NCI-H1092 treated with DMSO at 0.1 percent for 48 hours (cell line): ENCODE data around the gene ST6GALNAC3.
A peak's percentile ranks its signal among the peaks of the same experiment; 100 is the strongest.
"Not testable (repeated sequence)": the region's sequence is repeated elsewhere in the genome, so short reads cannot be mapped to it uniquely, and the experiment has no call there.

ENCODE experiments used
- DNase-seq: peaks from one replicate; lab custom pipeline; 2025; lab: John Stamatoyannopoulos, UW

Gene ST6GALNAC3

GRCh38 chr1:76190749-76191424 lies 116.3 kb downstream of the ST6GALNAC3 start:
- no peak for DNase-seq

- DNase-seq = no peak
These were observed 117.0 kb downstream of the ST6GALNAC3 start for GRCh38 chr1:76191561-76191960.

- DNase-seq = no peak
These were observed 123.9 kb downstream of the ST6GALNAC3 start for GRCh38 chr1:76198452-76198851.

GRCh38 chr1:76202670-76203069 lies 128.1 kb downstream of the ST6GALNAC3 start:
- DNase-seq = no peak

GRCh38 chr1:76203127-76203526 lies 128.6 kb downstream of the ST6GALNAC3 start:
- DNase-seq = peak; percentile 10

- no peak for DNase-seq
These were observed 134.7 kb downstream of the ST6GALNAC3 start for GRCh38 chr1:76209238-76209637.

GRCh38 chr1:76209648-76210047 lies 135.1 kb downstream of the ST6GALNAC3 start:
- no peak for DNase-seq

- no peak for DNase-seq
These were observed 135.6 kb downstream of the ST6GALNAC3 start for GRCh38 chr1:76210160-76210559.

GRCh38 chr1:76218888-76219287 lies 144.3 kb downstream of the ST6GALNAC3 start:
- no peak for DNase-seq

GRCh38 chr1:76219366-76219818 lies 144.8 kb downstream of the ST6GALNAC3 start:
- no peak for DNase-seq

- no peak for DNase-seq
These were observed 150.2 kb downstream of the ST6GALNAC3 start for GRCh38 chr1:76224752-76225151.

- no peak for DNase-seq
These were observed 151.0 kb downstream of the ST6GALNAC3 start for GRCh38 chr1:76225526-76225925.

GRCh38 chr1:76227621-76228020 lies 153.1 kb downstream of the ST6GALNAC3 start:
- DNase-seq = no peak

GRCh38 chr1:76229279-76230005 lies 154.9 kb downstream of the ST6GALNAC3 start:
- no peak for DNase-seq

- no peak for DNase-seq
These were observed 156.3 kb downstream of the ST6GALNAC3 start for GRCh38 chr1:76230842-76231281.

GRCh38 chr1:76231320-76231719 lies 156.8 kb downstream of the ST6GALNAC3 start:
- DNase-seq = no peak

GRCh38 chr1:76232666-76233065 lies 158.1 kb downstream of the ST6GALNAC3 start:
- no peak for DNase-seq

- DNase-seq = no peak
These were observed 159.5 kb downstream of the ST6GALNAC3 start for GRCh38 chr1:76234061-76234460.

GRCh38 chr1:76237211-76237610 lies 162.7 kb downstream of the ST6GALNAC3 start:
- no peak for DNase-seq

- DNase-seq = no peak
These were observed 163.6 kb downstream of the ST6GALNAC3 start for GRCh38 chr1:76238094-76238628.

- no peak for DNase-seq
These were observed 164.9 kb downstream of the ST6GALNAC3 start for GRCh38 chr1:76239470-76239918.

- DNase-seq = no peak
These were observed 165.8 kb downstream of the ST6GALNAC3 start for GRCh38 chr1:76240316-76240715.

GRCh38 chr1:76242587-76242986 lies 168.0 kb downstream of the ST6GALNAC3 start:
- not testable (repeated sequence) for DNase-seq
